IPS-NIHi11 (cell line): Measurements from ENCODE around the gene TBC1D22B.

ENCODE experiments used
- DNase-seq: peaks from one replicate; pipeline ENCODE4 v3.0.0; 2012; ENCODE audit warnings: mixed read lengths, low spot score

The TBC1D22B gene

GRCh38 chr6:37257634-37258404 is at the start of gene TBC1D22B, which contains the start of gene TMEM217:
Gene TBC1D22B, plus strand, starts transcription at chr6:37257772. Its CDS starts 146 bp downstream, at chr6:37257918.
Gene TMEM217, minus strand, starts transcription at chr6:37258144. Its CDS starts 39,114 bp downstream, at chr6:37219030.
- peak; percentile 100 for DNase-seq

GRCh38 chr6:37207903-37208456 is 49.6 kb upstream of the TBC1D22B start:
- DNase-seq: peak; percentile 87

- no peak for DNase-seq
Measured at GRCh38 chr6:37208793-37209192, 48.8 kb upstream of the TBC1D22B start.

- DNase-seq: no peak
Measured at GRCh38 chr6:37209461-37210205, 47.9 kb upstream of the TBC1D22B start.

GRCh38 chr6:37210313-37210968 is 47.1 kb upstream of the TBC1D22B start:
- peak; percentile 74 for DNase-seq

GRCh38 chr6:37212268-37212667 is 45.3 kb upstream of the TBC1D22B start:
- no peak for DNase-seq

- no peak for DNase-seq
Measured at GRCh38 chr6:37218061-37218460, 39.5 kb upstream of the TBC1D22B start.

- no peak for DNase-seq
Measured at GRCh38 chr6:37218511-37218910, 39.1 kb upstream of the TBC1D22B start.

- no peak for DNase-seq
Measured at GRCh38 chr6:37221585-37222124, 35.9 kb upstream of the TBC1D22B start.

GRCh38 chr6:37222125-37222967 is 35.2 kb upstream of the TBC1D22B start:
- peak; percentile 93 for DNase-seq

GRCh38 chr6:37222992-37223391 is 34.6 kb upstream of the TBC1D22B start:
- no peak for DNase-seq

- no peak for DNase-seq
Measured at GRCh38 chr6:37225350-37226169, 32.0 kb upstream of the TBC1D22B start.

GRCh38 chr6:37230104-37230503 is 27.5 kb upstream of the TBC1D22B start:
- DNase-seq: no peak

- no peak for DNase-seq
Measured at GRCh38 chr6:37232430-37233017, 25.0 kb upstream of the TBC1D22B start.

GRCh38 chr6:37233541-37233940 is 24.0 kb upstream of the TBC1D22B start:
- DNase-seq: no peak

GRCh38 chr6:37236921-37237320 is 20.7 kb upstream of the TBC1D22B start:
- no peak for DNase-seq

GRCh38 chr6:37237789-37238188 is 19.8 kb upstream of the TBC1D22B start:
- no peak for DNase-seq

GRCh38 chr6:37238381-37238780 is 19.2 kb upstream of the TBC1D22B start:
- DNase-seq: no peak

- no peak for DNase-seq
Measured at GRCh38 chr6:37239526-37239925, 18.0 kb upstream of the TBC1D22B start.
